GM19025 (cell line): Measurements from ENCODE around the gene SMIM5.

Experiments
- ATAC-seq: cut with Tn5 transposase; IDR thresholded peaks from one replicate; pipeline ENCODE4 v1.9.1; 2021; ENCODE audit warnings: mild to moderate bottlenecking, low read depth, moderate library complexity; ENCODE audit not compliant: unreplicated experiment

The SMIM5 gene

DNA sequence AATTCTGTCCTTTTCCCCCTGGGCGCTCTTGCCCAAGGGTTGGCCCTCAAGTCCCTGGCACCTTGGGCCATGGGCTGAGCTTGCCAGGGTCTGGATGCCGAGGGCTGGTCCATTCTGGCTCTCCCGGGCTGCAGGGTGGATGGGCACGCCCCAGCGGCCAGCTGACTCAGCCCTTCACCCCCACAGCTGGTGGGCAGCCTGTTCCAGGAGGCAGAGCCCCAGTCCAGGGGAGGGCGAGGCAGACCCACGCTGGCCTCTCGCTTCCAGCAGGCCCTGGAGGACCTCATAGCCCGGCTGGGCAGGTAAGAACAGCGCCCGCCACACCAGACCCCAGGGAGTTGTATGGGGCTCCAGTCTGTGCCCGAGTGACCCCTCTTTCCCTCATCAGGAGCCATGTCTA is 30.6 kb upstream of the SMIM5 start:
- no peak for ATAC-seq

- ATAC-seq, result no peak
Measured at GRCh38 chr17:75603123-75603522, 30.1 kb upstream of the SMIM5 start.

DNA sequence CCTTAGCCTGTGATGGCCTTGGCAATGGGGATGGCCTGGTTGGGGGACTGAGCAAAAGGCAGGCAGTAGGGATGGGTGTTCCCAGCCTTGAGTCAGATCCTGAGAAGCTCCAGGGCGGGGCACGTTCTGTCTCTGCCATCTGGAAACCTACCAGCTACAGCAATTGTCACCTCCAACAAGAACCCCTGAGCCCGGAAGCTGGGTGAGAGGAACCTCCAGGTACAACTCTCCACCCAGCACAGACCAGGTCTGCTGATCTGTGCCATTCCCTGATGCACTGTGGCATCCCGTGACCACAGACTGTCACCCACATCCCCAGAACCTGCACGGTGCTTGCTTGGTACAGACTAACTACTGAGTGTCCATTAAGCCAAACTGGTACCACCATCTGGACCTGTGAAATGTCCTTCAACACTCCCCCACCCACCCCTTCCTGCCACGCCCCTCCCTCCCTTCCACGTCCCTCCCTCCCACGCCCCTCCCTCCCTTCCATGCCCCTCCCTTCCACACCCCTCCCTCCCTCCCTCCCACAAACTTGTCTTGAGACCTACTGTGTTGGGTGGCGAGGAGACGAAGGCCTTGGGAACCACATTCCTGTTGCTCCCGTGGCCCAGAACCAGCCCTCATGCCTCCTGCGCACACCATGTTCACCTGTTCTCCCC is 29.1 kb upstream of the SMIM5 start:
- no peak for ATAC-seq

DNA sequence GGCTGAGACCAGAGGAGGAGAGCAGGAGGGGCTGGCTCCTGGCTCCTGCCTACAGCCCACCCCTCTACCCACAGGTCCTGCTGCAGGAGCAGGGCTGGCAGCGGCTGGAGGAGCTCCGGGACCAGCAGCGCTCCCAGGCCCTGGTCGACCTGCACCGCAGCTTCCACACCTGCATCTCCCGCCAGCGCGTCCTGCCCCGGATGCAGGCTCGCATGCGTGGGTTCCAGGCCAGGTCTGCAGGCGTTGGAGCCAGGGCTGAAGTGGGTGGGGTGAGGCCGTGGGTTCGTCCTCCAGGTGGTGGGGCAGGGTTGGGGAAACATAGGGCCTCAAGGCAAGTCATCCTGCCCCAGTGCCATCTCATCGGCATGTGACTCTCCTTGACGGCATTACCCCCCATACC is 27.4 kb upstream of the SMIM5 start:
- no peak for ATAC-seq

- no peak for ATAC-seq
Measured at GRCh38 chr17:75607086-75607485, 26.1 kb upstream of the SMIM5 start.

- ATAC-seq, result no peak
Measured at GRCh38 chr17:75610103-75610984, 22.9 kb upstream of the SMIM5 start.

DNA sequence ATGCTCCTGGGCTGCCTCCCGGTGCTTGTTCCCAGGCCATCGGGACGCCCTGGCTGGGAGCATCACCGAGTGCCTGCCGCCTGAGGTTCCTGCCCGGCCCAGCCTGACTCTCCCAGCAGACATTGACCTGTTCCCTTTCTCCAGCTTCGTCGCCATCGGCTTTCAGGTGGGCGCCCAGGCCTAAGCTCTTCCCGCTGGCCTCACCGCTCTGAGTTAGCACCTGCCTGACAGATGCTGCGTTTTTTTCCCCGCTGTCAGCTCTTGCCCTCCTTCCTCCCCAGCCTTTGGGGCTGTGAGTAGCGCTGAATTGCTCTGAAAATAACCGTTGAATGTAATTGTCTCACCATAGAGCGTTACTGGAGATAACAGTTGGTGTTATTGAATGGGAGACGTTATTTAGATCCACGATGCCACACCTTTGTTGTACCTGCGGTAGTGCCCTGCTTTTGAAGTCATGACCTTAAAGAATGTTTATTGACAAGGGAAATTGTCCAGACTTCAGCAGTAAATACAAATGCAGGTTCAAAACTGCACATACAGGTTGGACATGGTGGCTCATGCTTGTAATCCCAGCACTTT is 21.3 kb upstream of the SMIM5 start:
- no peak for ATAC-seq

DNA sequence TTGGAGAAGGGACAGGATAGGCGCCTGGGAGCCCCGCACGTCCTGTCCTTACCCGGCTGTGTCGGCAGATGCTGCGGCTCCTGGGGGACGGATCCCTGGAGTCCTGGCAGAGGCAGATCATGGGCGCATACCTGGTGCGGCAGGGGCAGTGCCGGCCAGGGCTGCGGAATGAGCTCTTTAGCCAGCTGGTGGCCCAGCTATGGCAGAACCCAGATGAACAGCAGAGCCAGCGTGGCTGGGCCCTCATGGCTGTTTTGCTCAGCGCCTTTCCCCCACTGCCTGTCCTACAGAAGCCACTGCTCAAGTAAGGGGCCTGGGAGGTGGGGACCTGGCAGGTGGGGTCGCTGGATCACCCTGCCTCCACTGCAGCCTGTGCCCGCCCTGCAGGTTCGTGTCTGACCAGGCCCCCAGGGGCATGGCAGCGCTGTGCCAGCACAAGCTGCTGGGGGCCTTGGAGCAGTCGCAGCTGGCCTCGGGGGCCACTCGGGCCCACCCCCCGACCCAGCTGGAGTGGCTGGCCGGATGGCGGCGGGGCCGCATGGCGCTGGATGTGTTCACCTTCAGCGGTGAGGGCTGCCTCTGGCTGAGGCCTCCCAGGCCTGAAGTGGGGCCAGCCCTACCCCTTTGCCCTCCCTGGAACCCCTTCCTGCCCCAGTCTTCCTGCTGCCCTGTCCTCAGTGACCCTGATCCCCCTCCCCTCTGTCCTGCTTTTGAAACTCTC is 20.2 kb upstream of the SMIM5 start:
- no peak for ATAC-seq

GRCh38 chr17:75614006-75614405 is 19.2 kb upstream of the SMIM5 start:
- no peak for ATAC-seq

DNA sequence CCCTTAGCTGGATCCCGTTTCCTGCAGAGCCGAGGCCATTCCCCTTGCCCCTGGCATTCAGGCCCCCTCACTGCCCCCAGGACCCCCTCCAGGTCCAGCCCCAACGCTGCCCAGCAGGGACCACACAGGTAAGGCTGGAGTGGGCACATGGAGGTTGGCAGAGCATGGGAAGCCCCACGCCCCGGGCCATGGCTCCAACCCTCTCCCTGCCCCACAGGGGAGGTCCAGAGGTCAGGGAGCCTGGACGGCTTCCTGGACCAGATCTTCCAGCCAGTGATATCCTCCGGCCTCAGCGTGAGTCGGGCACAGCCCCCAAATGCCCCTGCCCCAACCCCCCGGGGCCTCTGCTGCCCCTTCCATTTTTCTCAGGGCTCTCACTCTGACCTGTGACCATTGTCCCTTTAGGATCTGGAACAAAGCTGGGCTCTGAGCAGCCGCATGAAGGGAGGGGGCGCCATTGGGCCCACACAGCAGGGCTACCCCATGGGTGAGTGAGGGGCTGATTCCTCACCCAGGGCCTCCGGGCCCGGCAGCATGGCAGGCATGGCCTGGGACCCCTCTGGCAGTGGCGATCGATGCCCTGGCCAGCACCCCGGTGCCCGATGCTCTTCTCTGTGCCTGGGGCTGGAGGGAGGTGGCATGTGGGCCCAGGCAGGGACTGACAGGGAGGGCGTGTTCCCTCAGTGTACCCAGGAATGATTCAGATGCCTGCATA is 18.5 kb upstream of the SMIM5 start:
- no peak for ATAC-seq

GRCh38 chr17:75615301-75615700 is 17.9 kb upstream of the SMIM5 start:
- no peak for ATAC-seq

GRCh38 chr17:75616521-75617122 is 16.6 kb upstream of the SMIM5 start:
- ATAC-seq, result no peak

GRCh38 chr17:75617218-75617617 is 16.0 kb upstream of the SMIM5 start:
- no peak for ATAC-seq

DNA sequence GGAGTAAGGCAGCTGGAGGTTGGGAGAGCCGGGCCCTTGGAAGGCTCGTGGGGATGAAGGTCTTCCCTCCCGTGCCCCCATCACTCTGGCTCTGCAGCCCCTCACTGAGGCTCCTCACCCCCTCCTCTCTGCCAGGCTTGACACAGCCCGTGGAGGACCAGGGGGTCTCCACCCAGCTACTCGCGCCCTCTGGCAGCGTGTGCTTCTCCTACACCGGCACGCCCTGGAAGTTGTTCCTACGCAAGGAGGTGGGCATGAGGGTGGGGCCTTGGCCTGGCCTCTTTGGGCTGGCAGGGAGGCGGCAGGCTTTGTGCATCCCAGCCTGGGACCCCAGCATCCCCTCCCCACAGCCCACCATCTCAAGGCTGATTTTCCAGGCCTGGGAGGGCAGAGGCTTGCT is 15.6 kb upstream of the SMIM5 start:
- no peak for ATAC-seq

DNA sequence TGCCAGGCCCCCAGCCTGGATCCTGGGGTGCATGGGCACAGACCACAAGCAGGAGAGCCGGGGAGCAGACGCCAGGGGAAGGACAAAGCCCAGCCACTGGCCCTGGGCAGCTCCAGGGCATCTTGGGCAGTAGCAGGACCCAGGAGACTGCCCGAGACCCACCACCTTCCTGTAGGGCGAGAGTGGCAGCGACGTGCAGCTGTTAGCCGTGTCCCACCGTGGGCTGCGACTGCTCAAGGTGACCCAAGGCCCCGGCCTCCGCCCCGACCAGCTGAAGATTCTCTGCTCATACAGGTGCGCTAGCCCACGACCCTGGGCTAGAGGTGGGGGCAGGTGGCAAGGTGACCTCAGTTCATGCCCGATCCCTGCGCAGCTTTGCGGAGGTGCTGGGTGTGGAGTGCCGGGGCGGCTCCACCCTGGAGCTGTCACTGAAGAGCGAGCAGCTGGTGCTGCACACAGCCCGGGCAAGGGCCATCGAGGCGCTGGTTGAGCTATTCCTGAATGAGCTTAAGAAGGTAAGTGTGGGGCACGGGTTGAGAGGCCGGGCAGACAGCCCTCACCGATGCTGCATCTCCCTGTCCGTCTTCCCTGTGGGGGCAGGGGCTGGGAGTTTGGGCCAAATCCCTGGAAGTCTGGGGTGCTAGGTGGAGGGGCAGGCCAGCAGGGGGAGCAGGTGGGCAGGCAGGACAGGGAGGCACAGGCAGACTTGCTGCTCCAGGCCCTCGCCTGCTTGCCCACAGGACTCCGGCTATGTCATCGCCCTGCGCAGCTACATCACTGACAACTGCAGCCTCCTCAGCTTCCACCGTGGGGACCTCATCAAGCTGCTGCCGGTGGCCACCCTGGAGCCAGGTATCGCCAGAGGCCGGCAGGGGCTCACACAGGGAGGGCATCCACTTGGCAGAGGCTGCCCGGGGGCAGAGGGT is 13.5 kb upstream of the SMIM5 start:
- ATAC-seq, result no peak

DNA sequence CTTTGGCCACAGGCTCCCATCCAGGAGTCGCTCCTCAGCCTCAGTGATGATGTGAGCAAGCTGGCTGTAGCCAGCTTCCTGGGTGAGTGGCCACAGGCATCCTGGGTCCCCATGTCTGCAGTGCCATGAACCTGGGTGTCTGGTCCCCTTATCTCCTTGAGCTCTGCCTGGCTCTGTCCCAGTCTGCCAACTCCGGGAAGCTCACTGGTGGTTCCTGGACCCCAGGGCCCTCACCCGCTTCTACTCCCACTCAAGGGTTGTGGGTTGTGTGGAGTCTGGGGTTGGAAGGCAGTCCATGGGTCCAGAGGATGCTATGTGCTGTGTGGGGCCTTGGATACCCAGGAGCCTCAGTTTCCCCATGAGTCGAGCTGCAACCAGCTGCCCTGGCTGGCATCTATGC is 11.7 kb upstream of the SMIM5 start:
- ATAC-seq, result no peak

- ATAC-seq, result no peak
Measured at GRCh38 chr17:75622076-75622475, 11.2 kb upstream of the SMIM5 start.

- no peak for ATAC-seq
Measured at GRCh38 chr17:75622771-75623273, 10.4 kb upstream of the SMIM5 start.

GRCh38 chr17:75623386-75623785 is 9.8 kb upstream of the SMIM5 start:
- no peak for ATAC-seq
